Mammary epithelial cell (primary cell): ENCODE measurements around the gene MAPKAPK3.

ENCODE experiments used
- CTCF ChIP-seq, 2 donors: IDR thresholded peaks in 1 of 2; conservative IDR thresholded peaks in 1 of 2; 2 replicates each; pipeline ENCODE4 v1.5.1; 2011 to 2012; ENCODE audit warnings: inconsistent platforms in 2 of 2, low read length in 2 of 2, mild to moderate bottlenecking in 2 of 2, control low read depth in 1 of 2, low read depth in 1 of 2; ENCODE audit not compliant: insufficient read depth in 1 of 2; ENCODE audit errors: extremely low read depth in 1 of 2
- EZH2 ChIP-seq: IDR thresholded peaks from 2 replicates; pipeline ENCODE4 v1.6.1; 2012; ENCODE audit warnings: low read length, inconsistent platforms, borderline replicate concordance

- no peak for TF ChIP-seq CTCF (conservative IDR thresholded peaks at IDR 0.05 in 1 of 2, IDR thresholded peaks at IDR 0.05 in 1 of 2; ENCODE audit: extremely low read depth in 1 of 2, insufficient read depth in 1 of 2, low read depth in 1 of 2, low read length in 2 of 2)
- no peak for TF ChIP-seq EZH2
Observed at GRCh38 chr3:50655009-50655830, 38.3 kb downstream of the MAPKAPK3 start.
